ENCODE results near the gene PGRMC2. TPM values are rescaled to one million over a fixed set of nuclear protein-coding genes. Genes with fewer than 3 reads are reported as not detected.
A peak's percentile ranks its signal among the peaks of the same experiment; 100 is the strongest.

PGRMC2 gene
- total and polyA plus RNA-seq, 11 donors = 23.1 to 84.1 (median 72.1) TPM

- 85 to 93% (median 88%) methylated on average over 2 of the region's 2 CpGs for WGBS, 4 donors
- Histone ChIP-seq H3K9me3 (no peaks in the 10 kb centered on the region), H3K4me3 (no peak overlapping the region), H3K4me1 (peaks cover 0 to 9% (median 0%) of the 10 kb centered on the region in 12 donors), H3K27ac (no peak overlapping the region), H3K36me3 (peaks cover 0 to 5% (median 0%) of the 10 kb centered on the region in 9 donors), H3K27me3 (no peaks in the 10 kb centered on the region)
- ATAC-seq = no peak
- TF ChIP-seq CTCF (IDR thresholded peaks at IDR 0.05) (no peak), POLR2A (IDR thresholded peaks at IDR 0.05) (no peak)
- DNase-seq = no peak
- intact Hi-C loops (cut with DNase I) = no loop called here
Observed at GRCh38 chr4:128315756-128316520, 28.3 kb upstream of the PGRMC2 start.

GRCh38 chr4:128311659-128312403, 24.2 kb upstream of the PGRMC2 start:
- no peak for ATAC-seq
- H3K36me3 ChIP-seq = peaks cover 0 to 1% (median 0%) of the 10 kb centered on the region in 9 donors
- H3K27me3 ChIP-seq = no peaks in the 10 kb centered on the region
- WGBS, 4 donors = 61 to 75% (median 73%) methylated on average over 2 of the region's 2 CpGs
- DNase-seq = no peak
- intact Hi-C loops (cut with DNase I) = loop anchor here in 1 of 10 donors (5.0 kb wide), 1 partner anchor 40 kb away; no protein-coding TSS in a partner anchor
- no peaks in the 10 kb centered on the region for H3K9me3 ChIP-seq
- no peak overlapping the region for H3K4me3 ChIP-seq
- no peak overlapping the region for H3K27ac ChIP-seq
- peaks cover 0 to 34% (median 9%) of the 10 kb centered on the region in 12 donors for H3K4me1 ChIP-seq
- TF ChIP-seq POLR2A (IDR thresholded peaks at IDR 0.05) (no peak), CTCF (IDR thresholded peaks at IDR 0.05) (no peak)

GRCh38 chr4:128310266-128310697, 22.7 kb upstream of the PGRMC2 start:
- intact Hi-C loops (cut with DNase I) = loop anchor here in 1 of 10 donors (5.0 kb wide), 1 partner anchor 42 kb away; no protein-coding TSS in a partner anchor
- Histone ChIP-seq H3K9me3 (no peaks in the 10 kb centered on the region), H3K27me3 (no peaks in the 10 kb centered on the region), H3K27ac (peak overlapping the region in 2 of 12 donors; percentile 32 to 64), H3K4me3 (no peak overlapping the region), H3K36me3 (no peaks in the 10 kb centered on the region), H3K4me1 (peaks cover 0 to 34% (median 9%) of the 10 kb centered on the region in 12 donors)
- TF ChIP-seq CTCF (IDR thresholded peaks at IDR 0.05) (peak in 11 of 12 donors; percentile 8 to 58 (median 36)), POLR2A (IDR thresholded peaks at IDR 0.05) (no peak)
- 24 to 36% (median 34%) methylated on average over 6 of the region's 6 CpGs for WGBS, 4 donors
- peak; percentile 76 to 89 (median 86) for ATAC-seq
- DNase-seq = peak in 4 of 5 donors; percentile 22 to 42 (median 30)

- DNase-seq (no peak), ATAC-seq (peak in 1 of 4 donors; percentile 15)
- intact Hi-C loops (cut with DNase I) = loop anchor here in 1 of 10 donors (10.0 kb wide), 1 partner anchor 505 kb away; no protein-coding TSS in a partner anchor
- Histone ChIP-seq H3K4me3 (no peak overlapping the region), H3K27me3 (no peaks in the 10 kb centered on the region), H3K9me3 (no peaks in the 10 kb centered on the region), H3K36me3 (no peaks in the 10 kb centered on the region), H3K4me1 (peaks cover 0 to 34% (median 10%) of the 10 kb centered on the region in 12 donors), H3K27ac (peak overlapping the region in 4 of 12 donors; percentile 32 to 64 (median 54))
- no peak for TF ChIP-seq CTCF (IDR thresholded peaks at IDR 0.05)
- TF ChIP-seq POLR2A (IDR thresholded peaks at IDR 0.05) = no peak
Observed at GRCh38 chr4:128309585-128309984, 22.0 kb upstream of the PGRMC2 start.

Measured in heart left ventricle (tissue), 16 donors.